NCI-H2196 (cell line): ENCODE results near the gene TUBB3.
"Not testable (repeated sequence)": the region's sequence is repeated elsewhere in the genome, so short reads cannot be mapped to it uniquely, and the experiment has no call there.

Experiments used
- DNase-seq: peaks from one replicate; lab custom pipeline; 2025; ENCODE audit not compliant: unreplicated experiment; lab: John Stamatoyannopoulos, UW

Gene TUBB3

DNA sequence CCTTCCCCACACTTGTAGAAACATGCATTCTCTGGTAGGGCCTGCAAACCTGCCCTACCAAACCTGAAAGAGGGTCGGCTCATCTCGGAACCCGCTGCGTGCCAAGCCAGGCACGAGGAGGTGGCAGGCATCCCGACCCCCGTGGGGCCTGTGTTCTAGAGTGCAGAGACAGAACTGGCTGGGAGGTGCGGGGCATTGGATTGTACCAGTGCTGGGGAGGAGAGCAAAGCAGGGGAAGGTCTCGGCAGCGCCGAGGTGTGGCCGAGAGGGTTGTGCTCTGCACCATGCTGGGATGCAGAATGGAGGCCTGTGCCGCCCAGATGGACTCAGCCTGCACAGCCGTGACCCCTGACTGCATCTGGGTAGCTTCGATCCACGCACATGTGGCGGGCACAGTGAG lies 22.3 kb upstream of the TUBB3 start:
- no peak for DNase-seq

- DNase-seq: no peak
Observed at GRCh38 chr16:89902980-89903379, 20.2 kb upstream of the TUBB3 start.

GRCh38 chr16:89903908-89904515 lies 19.1 kb upstream of the TUBB3 start:
- no peak for DNase-seq

DNA sequence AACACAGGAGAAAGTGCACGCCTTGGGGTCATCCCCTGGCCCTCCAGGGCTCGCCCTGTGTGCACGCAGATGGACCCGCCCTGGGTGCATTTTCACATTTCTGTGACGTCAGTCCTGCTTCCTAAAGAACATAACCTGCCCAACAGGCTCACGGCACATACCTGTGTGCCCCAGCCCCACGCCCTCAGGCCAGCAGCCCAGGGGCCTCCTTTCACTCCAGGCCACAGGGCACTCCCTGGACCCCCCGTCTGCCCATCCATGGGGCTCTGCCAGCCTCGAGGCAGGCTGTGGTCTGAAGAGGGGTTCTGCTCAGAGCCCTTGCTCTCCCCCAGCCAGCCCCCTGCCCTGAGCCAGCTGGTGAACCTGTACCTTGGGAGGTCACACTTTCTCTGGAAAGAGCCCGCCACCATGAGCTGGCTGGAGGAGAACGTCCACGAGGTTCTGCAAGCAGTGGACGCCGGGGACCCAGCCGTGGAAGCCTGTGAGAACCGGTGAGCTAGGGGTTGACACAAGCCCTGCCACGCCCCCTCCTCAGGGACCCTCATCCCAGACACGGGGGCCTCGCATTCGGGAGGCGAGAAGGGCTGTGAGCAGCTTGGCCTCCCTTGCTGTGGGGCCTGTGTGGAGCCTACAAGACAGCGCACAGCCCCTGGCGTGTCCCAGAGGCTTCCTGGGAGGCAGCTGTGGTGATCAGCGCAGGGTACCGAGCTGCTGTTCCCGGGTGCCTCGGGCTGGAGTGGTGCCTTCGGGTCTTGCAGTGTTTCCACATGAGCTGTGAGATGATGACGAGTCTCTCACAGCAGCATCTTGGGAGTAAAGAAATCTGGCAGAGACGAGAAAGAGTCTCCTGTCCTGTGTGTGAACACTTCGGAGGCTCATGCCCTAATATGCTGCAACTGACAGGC lies 18.3 kb upstream of the TUBB3 start:
- DNase-seq: no peak

- DNase-seq: no peak
Observed at GRCh38 chr16:89905511-89906139, 17.5 kb upstream of the TUBB3 start.

GRCh38 chr16:89906140-89907025 lies 16.8 kb upstream of the TUBB3 start:
- DNase-seq: no peak

DNA sequence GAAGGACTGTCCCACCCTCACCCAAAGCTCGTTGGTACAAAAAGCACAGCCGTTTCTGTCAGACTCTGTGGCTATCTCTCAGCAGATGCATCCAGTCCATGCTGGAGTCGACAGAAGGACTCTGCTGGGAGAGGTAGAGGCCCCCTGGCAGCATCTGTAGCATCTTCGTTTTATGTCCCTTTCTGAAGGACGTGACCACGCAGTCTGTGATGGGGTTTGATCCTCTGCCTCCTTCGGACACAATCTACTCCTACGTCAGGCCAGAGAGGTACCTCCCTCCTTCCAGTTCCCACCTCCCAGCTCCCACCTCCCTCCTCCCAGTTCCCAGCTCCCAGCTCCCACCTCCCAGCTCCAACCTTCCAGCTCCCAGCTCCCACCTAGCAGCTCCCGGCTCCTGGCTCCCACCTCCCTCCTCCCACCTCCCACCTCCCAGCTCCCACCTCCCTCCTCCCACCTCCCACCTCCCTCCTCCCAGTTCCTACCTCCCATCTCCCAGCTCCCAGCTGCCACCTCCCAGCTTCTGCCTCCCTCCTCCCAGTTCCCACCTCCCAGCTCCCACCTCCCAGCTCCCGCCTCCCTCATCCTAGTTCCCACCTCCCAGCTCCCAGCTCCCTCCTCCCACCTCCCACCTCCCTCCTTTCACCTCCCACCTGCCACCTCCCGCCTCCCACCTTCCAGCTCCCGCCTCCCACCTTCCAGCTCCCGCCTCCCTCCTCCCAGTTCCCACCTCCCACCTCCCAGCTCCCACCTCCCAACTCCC lies 15.9 kb upstream of the TUBB3 start:
- no peak for DNase-seq

GRCh38 chr16:89908236-89908635 lies 14.9 kb upstream of the TUBB3 start:
- DNase-seq: no peak

DNA sequence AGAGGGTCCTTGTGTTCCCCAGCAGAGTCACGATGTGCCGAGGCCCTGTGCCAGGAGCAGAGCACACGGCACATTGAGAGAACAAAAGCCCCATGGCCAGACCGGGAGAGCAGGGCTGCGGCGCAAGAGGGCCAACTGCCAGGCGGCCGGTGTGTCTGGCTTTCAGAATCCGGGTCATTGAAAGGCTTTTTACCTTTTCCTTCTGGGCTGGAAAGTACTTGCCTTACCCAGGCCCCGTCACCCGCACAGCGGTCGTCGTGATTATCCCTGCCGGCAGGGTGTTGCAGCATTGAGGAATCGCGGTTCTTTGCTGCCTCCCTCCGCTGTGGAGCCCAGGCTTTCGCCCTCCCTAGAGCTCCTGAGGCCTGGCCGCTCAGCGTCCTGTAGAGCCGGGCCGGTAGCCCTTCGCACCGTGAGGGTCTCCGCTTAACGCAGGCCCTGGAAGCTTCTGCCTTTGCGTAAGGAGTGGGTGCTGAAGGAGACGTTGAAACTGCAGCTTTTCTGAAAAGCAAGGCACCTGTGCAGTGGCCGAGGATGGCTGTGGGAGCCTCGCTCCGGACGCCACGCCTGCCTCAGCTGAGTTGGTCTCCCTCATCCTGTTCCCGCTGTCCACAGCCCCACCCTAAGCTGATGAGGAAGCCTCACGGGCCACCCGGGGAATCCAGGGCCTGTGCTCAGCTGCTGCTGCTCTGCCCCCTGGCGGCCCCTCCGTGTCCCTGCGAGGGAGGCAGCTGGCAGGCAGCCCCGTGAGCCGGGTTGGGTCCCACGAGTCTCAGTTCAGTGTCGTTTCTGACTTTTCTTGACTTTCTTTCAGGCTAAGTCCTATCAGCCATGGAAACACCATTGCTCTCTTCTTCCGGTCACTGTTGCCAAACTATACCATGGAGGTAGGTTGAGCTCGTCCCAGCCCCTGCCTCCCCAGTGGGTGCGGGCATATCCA lies 13.1 kb upstream of the TUBB3 start:
- peak; percentile 21 for DNase-seq

GRCh38 chr16:89910717-89911354 lies 12.3 kb upstream of the TUBB3 start:
- no peak for DNase-seq

DNA sequence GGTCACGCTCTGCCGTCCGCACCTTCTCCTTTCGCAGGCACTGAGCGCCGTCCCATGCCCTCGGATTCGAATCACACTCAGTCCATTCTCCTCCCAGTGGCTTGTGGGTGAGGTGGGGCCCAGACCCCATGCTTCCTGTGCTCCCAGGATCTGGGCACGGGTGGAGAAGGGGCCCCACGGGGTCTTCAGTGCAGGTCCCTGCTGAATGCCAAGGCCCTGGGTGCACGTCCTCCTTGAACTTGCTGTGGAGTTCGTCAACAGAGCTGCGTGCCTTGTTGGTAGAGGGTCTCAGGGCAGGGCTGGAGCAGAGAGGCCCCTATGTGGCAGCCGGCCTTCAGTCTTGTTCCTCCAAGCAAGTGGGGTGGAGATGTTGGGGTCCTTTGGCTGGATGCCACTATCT lies 11.8 kb upstream of the TUBB3 start:
- no peak for DNase-seq

GRCh38 chr16:89912143-89912542 lies 11.0 kb upstream of the TUBB3 start:
- DNase-seq: no peak

DNA sequence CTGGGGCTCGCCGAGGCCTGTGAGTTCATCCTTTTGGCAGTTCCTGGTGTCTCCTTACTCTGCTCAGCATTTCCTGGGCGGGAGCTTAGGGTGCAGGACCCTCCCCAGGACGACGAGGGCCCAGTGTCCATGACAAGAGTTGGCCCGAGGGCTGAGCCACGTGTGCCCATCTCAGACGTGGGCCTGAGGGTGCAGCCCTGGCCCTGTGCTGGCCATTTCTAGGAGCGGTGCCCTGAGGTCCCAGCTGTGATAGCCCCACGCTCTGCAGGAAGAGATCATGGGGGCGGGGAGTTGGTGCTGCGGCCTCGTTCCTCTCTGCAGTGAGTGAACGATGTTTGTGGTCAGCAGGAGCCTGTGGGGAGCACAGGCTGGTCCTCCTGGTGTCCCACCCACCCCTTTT lies 10.5 kb upstream of the TUBB3 start:
- DNase-seq: no peak

GRCh38 chr16:89913408-89914387 lies 9.4 kb upstream of the TUBB3 start:
- no peak for DNase-seq

GRCh38 chr16:89914642-89915285 lies 8.4 kb upstream of the TUBB3 start:
- not testable (repeated sequence) for DNase-seq

DNA sequence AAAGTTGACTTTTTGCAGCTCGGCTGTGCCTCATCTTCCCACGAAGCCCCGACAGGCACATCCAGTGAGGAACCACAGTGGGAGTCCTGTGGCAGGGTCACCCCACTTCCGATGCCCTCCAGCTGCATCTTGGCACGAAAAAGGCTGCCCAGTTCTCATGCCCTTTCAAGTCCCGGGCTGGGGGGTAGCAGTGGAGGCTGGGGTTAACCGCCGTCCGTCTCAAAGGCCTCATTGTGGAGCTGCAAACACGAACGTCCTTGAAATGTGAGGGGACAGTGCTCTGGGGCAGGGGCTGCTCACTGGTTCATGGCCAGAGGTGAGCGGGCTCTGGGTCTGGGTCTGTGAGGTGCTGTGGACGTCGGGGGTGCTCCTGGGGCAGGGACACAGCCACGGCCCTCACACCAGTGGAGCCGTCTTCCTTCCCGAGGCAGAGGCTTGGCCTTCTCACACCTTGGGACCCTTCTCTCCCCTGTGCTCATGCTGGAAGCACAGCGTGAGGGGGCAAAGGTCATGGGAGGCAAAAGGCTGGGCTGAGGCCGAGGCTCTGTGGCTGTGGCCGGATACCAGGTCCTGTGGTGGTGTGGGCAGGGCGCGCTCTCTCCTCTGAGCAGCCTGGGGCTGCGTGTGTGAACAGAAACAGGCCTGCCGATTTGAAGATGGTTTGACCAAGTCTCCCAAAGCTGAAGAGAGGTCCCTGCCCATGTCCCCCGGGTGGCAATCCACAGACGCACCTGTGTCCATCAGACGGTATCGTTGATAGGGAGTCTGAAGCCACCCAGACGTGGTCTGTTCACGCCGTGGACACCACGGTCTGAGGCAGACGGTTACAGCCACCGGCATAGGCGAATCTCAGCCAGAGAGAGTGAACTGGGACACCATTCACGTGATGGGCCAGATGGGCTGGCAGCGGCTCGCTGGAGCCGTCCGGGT lies 7.6 kb upstream of the TUBB3 start:
- DNase-seq: no peak
